ENCODE results near the gene PDCD1.

The PDCD1 gene

GRCh38 chr2:241864168-241864849, 5.6 kb upstream of the PDCD1 start:
- DNase-seq = no peak

- DNase-seq = no peak
Observed at GRCh38 chr2:241863536-241863954, 4.9 kb upstream of the PDCD1 start.

GRCh38 chr2:241862775-241863535, 4.3 kb upstream of the PDCD1 start:
- no peak for DNase-seq

- DNase-seq = no peak
Observed at GRCh38 chr2:241862093-241862492, 3.4 kb upstream of the PDCD1 start.

- DNase-seq = no peak
Observed at GRCh38 chr2:241861264-241861663, 2.6 kb upstream of the PDCD1 start.

DNA sequence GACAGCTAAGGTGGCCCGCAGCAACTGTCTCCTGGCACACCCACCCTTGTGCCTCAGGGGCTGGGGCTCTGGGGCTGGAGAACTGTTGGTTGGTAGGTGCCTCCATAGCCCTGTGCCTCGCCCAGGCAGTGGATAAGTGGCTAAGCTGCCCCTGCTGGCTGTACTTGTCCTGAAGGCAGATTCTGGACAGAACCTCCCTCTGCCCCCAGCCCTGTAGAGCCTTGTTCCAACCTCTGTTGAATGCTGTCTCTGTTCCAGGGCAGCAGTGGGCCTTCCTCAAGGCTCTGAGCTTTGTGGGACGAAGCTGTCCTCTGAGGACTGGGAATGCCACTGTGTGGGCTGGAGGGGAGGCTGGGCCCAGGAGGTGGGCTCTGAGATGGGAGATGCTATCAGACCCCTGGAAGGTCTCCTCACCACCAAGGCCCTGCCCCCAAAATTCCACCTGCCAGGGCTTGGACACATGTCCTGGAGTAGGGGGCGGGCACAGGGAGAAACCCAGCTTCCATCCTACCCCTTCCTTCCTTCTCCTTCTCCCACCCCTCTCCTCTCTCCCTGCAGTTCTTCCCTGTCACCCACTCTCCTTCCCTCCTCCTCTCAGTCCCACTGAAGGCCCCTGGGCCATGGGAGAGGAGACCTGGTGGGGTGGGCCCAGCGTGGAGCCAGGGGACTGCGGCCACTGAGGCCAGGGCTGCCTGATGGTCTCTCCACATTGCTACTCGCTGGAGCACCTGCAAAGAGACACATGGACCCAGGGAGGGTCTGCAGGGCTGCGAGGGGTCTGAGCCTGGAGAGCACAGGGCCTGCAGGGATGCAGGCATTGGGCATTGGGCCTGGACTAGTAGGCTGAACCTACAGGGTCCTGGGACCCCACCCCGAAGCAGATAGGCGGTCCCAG, 1.7 kb upstream of the PDCD1 start:
- DNase-seq = no peak

DNA sequence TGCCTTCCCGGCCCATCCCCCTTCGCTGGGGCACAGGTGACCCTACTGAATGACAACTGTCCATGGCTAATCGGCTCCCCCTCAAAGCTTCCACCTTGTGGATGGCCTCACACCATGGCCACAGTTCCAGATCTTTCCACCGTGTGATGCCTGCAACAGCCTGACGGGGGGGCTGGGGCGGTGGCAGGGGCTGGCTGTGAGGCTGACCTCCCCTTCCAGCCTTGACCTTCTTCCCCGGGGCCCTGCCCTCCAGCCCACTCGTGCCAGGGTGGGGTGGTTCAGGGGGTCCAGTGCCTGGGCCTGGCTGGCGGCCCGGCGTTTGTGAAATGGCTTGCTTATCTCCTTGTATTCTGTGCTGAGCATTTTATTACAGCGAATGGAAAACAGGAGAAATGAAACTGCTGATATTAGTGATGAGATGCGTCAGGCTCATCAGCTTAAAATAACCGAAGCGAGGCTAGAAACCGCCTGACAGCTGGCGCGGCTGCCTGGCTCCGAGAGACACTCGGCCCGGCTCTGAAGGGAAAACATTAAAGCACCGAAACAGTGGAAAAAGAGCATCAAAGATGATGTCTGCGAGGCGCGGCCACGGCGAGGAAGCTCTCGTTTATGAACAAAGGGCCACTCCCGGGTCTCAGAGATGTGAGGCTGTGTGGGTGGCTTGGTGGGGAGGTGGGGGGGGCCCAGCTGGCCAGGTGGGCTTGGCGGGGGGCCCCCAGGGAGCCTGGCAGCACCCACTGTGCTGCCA, 916 bp upstream of the PDCD1 start:
- no peak for DNase-seq

DNA sequence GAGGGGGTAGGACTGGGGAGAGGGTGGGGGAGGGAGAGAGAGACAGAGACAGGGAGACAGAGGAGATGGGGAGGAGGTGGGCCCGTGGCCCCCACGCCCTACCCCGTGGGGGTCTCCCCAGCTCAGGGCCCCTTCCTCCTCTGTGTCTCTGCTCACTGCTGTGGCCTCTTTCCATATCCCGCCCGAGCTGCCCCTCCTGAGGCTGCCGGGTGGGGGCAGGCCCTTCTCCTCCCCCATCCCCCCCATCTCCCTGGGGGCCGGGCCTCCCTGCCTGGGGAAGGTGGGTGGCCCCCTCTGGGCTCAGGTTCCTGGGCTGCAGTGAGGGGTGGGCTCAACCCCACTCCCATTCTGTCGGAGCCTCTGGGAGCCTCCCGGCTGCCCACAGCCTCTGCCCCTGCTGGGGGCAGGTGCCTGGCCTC, 332 bp upstream of the PDCD1 start:
- no peak for DNase-seq

DNA sequence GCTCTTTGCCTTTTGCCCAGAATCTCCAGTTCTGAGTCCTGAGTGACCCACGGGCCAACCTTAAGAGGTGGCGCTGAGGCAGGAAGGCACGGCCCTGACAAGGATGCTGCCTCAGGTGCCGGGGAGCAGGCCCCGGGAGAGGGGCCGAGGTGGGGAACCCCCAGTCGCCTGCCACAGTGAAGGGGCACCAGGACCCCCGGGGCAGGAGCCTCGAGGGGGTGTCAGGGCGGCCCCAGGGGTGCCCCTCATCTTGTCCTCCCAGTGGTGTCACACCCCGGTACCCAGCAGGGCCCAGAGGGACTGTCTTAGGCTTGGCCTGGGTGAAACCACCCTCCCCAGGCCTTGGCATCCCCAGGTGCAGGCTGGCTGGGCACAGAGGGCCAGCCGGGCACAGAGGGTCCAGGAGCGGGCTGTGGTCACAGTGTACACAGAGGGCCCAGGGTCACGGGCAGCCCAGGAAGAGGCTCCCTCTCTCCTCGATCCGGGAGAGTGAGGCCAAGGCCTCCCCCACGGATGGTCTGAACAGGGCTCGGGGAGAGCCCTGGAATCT, 1.0 kb downstream of the PDCD1 start:
- DNase-seq = no peak

GRCh38 chr2:241857041-241857541, 1.6 kb downstream of the PDCD1 start:
- DNase-seq = no peak

- no peak for DNase-seq
Observed at GRCh38 chr2:241855888-241856422, 2.7 kb downstream of the PDCD1 start.

DNA sequence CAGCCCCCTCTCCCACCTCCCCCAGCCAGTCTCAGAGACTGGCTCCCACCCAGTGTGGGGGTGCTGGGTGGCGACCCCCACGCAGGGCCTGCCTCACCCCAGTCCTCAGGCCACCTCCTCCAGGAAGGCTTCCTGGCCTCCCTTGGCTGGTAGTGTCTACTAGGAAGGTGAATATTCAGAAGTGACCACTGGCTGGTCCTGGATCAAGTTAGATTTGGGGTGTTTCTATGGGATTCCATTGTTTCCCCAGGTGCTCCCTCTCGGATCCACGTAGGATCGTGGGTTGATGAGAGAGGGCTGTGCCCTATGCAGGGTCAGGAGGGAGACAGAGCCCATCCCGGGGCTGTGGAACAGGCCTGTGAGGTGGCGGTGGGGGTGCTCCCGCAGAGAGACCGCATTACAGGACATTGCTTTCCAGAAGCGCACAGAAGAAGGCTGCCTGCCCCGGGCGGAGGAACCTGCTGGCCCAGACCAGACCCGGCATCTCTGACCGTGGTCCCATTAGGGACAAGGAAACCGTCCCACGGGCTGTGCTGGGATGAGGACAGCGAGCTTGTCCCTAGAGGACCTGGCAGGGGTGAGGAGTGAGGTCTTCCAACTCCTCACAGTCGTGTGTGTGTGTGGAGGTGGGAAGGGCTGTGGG, 3.3 kb downstream of the PDCD1 start:
- DNase-seq = no peak

- DNase-seq = no peak
Observed at GRCh38 chr2:241854342-241855244, 4.1 kb downstream of the PDCD1 start.

DNA sequence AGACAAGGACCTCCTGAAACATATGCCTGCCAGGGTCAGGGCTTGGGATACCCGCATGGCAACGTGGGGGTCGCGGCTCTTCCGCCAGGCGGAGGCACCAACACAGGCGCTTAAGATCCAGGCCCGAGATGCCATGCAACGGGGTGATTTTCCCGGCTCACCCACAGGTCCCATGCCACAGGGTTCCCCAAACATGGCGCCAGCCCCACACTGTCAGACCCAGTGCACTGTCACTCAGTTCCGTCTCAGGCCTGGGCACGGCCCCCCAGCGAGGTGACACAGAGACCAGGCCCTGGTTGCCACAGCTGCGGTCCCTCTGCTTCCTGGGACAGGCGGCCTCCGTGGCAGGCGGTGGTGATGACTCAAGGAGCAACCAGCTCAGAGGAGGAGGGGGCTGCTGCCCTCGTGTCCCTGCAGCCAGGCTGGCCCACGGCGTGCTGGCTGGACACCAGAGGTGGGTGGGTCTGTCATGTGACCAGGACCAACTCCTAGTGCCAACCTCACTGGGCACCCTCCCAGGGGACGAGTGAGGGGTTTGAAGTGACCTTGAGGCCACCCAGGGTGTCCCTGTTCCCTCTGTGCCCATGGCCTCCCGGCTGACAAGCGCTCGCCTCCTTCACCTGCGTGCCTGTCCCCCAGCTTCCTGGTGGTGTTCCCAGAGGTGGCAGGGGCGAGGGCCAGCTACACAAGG, 4.9 kb downstream of the PDCD1 start:
- no peak for DNase-seq

DNA sequence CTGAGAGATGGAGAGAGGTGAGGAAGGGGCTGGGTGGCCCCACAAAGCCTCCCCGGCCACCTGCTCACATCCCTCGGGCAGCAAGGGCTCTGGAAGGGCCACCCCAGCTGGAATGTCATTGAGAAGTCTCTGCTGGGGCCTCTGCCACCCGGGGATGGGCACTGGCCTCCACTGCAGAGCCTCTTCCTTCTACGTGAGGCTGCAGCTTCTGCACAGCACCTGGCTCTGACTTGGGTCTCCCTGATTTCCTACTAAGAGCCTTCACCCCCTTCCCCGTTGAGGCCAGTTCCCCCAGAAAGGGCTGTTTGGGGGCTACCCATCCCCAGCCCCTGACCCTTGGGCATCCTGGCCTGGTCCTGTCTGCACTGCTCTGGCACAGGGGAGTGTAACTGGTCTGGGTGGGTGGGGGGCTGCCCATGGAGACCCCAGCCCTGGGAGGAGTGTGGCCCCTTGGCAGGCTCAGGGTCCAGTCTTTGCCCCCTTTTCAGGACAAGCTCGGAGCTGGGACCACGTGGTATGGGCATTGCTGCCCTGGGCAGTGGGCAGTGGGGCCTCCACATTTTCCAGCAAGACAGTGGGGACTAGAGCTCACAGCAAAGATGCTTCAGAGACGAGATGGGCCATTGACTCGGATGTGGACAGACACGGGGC, 5.6 kb downstream of the PDCD1 start:
- no peak for DNase-seq

GRCh38 chr2:241852116-241852980, 6.3 kb downstream of the PDCD1 start:
- no peak for DNase-seq

DNA sequence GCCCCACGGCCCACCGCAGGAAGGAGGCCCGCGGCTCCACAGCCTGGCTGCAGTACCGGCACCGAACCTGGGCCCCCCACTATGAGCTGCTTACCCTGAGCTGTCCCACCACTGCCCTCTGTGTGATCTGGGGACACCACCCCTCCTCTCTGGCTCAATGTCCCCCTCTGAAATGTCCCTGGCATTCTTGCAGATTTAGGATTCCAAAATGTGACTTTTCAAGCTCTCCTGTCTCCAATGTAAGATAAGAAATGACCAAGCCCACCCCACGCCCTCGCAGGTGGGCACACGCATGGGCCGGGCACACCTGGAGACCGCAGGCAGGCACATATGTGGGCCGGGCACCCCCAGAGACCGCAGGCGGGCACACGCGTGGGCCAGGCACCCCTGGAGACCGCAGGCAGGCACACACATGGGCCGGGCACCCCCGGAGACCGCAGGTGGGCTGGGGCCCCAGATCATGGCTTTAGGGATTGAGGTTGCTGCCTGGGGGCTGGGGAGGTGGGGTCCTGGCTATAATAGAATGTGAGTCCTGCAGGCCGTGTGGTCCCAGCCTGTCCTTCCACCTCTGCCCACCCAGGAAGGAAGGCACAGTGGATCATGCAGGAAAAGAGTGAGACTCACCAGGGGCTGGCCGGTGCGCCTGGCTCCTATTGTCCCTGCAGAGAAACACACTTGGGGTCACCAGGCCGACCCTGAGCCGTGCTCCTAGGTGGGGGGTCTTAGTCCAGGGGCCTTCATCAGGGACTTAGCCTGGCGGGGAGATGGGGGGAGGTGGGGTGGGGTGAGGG, 7.2 kb downstream of the PDCD1 start:
- no peak for DNase-seq

Data from DMS79 (cell line).